GM18868 (cell line): ENCODE measurements around the gene ANKRD33B.
"Not testable (repeated sequence)": the region's sequence is repeated elsewhere in the genome, so short reads cannot be mapped to it uniquely, and the experiment has no call there.

Source experiments
- ATAC-seq: cut with Tn5 transposase; IDR thresholded peaks from one replicate; pipeline ENCODE4 v1.9.1; 2021; ENCODE audit warnings: mild to moderate bottlenecking, moderate library complexity; ENCODE audit not compliant: unreplicated experiment

The ANKRD33B gene

DNA sequence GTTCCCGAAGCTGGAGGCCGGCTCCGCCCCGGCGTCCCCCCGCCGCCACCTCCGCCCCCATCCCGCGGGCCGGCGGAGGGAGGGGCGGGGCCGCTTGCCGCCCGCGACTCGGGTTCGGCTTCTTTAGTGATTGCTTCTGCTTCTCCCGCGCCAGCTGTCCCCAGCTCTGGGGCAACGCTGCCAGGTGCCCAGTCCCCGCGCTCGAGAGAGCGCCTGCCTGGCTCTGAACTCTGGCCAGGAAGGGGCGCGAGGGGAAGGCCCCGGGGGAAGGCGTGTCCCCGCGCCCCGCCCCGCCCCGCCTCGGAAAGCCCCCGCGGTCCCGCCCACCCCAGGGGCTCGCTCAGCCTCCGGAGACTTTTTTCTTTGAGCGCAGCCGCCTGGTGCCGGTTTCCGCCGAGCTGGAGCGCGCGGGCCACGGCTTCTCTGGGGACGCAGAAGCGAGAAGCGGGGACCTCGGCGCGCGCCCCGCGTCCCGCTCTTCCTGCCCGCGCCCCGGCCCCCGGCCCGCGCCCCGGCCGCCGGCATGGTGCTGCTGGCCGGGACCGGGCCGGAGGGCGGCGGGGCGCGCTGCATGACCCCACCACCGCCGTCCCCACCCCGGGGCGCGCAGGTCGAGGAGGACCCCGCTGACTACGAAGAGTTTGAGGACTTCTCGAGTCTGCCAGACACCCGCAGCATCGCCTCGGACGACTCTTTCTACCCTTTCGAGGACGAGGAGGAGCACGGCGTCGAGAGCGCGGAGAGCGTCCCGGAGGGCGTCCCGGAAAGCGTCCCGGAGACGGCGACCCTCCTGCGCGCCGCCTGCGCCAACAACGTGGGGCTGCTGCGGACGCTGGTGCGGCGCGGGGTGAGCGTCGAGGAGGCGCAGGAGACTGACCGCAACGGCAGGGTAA lies at the start of gene ANKRD33B:
Gene ANKRD33B (plus strand): TSS at position 126 of the 893 bp plus-strand sequence. CDS start 398 bp downstream, at position 524.
- ATAC-seq: peak; percentile 51

DNA sequence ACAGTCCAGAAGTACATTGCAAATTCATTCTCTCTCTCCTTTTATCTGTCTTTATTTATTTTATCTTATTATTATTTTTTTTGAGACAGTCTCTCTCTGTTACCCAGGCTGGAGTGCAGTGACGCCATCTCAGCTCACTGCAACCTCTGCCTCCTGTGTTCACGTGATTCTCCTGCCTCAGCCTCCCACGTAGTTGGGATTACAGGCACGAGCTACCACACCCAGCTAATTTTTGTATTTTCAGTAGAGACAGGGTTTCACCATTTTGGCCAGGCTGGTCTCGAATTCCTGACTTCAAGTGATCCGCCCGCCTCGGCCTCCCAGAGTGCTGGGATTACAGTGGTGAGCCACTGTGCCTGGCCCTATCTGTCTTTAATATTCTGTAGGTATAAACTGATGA lies 49.3 kb upstream of the ANKRD33B start:
- not testable (repeated sequence) for ATAC-seq

DNA sequence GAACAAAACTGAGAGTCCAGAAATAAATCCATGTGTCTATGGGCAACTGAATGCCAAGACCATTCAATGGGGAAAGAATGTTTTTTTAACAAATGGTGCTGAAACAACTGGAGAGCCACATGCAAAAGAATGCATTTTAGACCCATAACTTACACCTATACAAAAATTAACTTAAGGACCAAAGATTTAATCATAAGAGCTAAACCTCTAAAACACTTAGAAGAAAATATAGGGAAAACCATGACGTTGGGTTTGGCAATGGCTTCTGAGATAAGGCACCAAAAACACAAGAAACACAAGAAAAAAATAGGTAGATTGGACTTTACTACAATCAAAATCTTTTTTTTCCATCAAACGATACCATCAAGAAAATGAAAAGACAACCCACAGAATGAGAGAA lies 48.4 kb upstream of the ANKRD33B start:
- no peak for ATAC-seq

DNA sequence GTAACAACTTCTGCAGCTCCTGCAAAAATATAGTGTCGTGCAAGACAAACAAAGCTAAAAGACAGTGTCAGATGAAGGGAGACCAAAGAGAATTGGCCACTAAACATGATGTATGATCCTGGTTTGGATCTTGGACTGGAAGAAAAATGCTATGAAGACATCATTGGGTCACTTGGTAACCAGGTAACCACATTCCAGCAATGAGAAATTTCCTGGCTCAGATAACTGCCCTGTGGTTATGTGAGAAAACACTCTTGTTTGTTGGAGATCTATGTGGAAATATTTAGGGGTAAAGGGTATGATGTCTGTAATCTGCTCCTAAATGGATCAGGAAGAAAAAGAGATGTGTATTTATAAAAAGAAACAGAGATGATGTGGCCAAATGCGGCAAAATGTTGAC lies 45.5 kb upstream of the ANKRD33B start:
- no peak for ATAC-seq

DNA sequence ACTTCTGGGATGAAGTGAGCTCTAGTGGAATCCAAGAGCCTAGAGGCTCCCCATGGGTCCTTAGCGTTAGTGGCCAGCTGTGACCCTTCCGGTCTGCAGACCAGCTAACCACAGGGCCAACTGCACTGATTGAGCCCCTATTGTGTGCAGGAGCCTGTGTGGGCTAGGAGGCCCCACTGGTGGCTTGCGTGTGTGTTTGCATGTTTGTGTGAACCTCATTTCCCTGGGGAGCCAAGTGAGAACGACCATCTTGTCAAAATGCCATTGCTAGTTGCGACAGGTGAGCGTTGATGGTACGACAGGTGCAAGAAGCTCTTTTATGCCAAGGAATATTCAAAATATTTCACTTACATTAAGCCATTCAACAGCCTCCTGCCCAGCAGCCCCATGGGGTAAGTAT lies 44.1 kb upstream of the ANKRD33B start:
- ATAC-seq: no peak

DNA sequence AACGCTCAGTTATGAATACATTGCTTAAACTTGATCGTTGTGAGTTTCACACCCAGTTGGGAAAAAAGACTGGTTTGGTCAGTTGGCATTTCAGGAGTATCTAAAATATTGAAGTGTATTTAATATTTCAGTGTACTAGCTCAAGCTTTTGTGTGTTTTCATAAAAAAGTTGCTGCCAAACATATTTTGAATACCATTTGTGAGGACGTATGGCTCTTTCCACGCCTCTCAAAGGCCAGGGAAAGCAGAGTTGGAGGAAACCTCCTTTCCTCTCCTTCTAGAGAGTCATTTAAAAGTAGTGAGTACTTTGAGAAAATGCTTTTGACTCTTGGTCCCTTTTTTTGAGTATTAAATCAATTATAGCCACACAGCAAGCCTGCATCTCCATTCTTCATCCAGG lies 43.2 kb upstream of the ANKRD33B start:
- ATAC-seq: no peak

DNA sequence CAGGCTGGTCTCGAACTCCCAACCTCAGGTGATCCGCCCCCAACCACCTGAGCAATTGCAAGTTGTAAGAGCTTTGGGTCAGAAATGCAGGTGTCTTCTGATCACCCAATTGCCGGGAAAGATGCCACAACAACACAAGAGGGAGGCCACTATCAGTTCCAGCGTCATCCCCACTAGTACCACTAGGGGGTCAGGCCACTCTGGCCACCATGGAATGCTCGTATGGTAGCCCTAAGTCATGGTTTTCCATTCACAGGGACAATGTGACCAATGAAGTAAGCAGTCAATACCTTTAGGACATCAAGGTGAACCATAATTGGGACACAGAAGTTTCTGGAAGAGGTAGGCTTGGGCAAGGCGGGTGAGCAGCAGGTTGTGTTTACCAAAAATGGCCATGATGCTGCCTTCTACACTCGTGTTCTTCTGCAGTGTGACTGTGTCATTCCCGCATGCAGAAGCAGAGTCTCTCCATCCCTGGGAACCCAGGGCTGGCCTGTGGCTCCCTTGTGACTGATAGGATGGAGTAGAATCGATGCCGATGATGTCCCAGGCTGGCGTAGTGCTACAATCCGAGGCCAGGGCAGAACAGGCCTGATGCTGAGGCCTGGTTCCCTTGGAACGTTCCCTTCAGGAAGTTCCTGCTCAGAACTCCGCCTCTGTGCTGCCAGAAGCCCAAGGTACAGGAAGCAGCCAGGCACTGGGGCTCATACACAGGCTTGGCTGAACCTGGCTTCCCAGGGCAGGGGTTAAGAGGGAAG lies 42.2 kb upstream of the ANKRD33B start:
- ATAC-seq: no peak

DNA sequence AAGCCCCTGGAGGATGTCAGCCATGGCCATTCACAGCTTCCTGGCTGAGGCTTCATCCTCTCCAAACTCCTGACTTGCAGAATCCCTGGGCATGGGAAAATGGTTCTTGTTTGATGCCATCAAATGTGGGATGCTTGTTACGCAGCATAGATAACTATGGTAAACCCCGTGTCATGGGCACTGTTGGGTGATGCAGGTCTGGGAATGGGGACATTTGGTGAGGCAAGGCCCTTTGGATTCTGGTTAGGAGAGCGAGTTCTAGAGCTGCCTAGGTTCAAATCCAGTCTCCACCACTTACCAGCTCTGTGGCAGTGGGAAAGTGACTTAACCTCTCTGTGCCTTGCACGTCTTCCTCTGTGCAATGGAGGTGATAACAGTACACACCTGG lies 41.7 kb upstream of the ANKRD33B start:
- no peak for ATAC-seq

DNA sequence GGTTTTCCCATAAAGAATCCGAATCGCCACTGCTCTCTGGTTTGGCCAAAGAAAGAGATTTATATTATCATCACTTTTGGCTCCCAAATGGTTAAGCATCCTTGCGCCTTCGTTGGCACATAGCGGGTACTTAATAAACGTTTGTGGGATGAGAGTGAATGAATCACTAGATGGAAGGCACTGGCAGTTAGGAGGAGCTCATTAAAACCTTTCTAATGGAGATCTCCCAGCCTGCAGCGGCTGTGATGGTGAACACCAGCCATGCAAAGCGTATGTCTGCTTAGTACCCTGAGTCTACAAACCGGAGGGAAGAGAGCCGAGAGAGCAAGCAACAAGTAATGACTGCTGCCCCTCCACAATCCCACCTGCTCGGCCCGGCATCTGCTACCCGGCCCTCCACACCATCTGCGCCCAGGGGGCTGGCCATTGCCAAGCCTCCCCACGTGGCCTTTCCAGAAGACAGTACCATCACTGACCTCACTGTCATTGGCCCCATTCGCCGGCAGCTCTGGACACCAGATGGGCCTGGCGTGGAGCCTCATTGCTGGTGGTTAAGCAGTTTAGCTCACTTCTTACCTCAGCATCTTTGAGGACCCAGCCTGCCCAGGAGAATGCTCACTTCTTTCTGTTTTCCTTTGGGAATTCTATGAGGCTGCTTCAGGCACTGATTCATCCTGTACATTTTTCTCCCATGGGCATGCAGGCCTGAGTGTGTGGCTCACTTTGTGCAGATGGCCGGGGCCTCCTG lies 39.3 kb upstream of the ANKRD33B start:
- no peak for ATAC-seq

DNA sequence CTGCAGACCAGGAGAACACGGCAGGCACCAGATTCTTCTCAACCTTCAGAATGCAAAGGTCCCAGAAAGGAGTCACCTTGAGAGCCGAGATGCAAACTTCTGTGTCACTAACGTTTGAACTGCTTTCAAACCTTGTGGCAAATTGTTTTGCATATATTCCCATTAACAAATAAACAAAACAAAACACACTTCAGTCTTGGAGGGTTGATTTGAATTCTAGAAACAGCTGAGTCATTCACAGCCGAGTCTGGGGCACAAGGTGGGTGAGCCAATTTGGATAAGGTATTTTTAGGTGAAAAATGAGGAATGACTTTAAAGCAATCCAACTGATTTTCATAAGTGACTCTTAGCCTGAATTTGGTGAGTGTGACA lies 38.8 kb upstream of the ANKRD33B start:
- no peak for ATAC-seq

DNA sequence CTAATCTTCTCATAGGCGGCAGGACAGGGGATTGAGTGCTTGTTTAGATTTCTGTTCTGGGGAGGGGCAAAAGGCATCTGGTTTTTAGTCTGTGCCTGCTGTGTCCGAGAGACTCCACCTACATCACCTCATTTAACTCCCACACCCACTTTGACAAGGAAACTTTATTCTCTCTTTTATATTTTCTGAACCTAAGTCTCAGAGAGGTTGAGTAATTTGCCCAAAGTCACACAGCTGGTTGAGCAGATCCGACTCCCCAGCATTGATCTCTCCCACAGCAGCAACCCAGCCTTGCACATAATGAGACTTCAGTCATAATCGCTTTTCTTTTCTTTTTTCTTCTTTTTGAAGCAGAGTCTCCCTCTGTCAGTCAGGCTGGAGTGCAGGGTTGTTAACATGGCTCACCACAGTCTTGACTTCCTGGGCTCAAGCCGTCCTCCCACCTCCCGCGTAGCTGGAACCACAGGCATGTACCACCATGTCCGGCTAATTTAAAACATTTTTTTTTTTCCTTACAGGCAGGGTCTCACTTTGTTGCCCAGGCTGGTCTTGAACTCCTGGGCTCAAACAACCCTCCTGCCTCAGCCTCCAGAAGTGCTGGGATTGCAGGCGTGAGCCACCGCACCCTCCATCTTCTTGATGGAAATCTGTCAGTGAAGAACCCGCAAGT lies 36.5 kb upstream of the ANKRD33B start:
- no peak for ATAC-seq

DNA sequence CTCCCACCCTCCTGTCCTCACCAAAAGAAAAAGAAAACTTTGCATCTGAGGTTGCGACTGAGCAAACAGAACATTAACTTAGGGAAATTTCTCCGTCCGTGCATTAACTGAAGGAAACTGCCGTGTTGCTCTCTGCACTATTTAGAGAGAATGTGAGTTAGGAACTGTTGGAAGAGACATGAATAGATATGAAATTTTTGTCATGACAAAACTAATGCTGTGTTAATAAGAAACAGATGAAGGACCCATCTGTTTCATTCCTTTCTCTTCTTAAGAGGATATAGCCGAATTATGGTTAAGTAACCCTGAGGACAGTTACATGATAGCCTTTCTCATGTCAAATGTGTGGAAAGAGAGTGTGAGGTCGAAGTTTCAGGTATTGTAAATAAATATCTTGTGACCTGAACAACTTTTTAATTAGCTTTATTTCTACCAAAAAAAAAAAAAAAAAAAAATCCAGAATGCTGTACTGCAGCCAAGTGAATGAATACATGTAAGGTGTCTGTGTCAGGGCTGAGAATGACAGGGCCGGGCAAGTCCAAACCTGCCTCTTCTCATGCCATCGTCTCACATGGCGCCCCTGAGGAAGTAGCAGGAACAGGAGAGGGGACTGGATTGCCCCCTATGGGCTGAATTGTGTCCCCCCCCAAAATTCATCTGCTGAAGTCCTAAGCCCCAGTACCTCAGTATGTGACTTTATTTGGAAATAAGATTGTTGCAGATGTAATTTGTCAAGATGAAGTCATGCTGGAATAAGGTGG lies 35.6 kb upstream of the ANKRD33B start:
- no peak for ATAC-seq

DNA sequence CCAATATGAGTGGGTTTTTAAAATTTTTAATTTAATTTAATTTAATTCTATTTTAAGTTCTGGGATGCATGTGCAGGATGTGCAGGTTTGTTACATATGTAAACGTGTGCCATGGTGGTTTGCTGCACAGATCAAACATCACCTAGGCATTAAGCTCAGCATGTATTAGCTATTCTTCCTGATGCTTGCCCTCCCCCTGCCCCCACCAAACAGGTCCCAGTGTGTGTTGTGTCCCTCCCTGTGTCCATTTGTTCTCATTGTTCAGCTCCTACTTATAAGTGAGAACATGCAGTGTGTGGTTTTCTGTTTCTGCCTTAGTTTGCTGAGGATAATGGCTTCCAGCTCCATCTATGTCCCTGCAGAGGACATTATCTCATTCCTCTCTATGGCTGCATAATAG lies 35.0 kb upstream of the ANKRD33B start:
- no peak for ATAC-seq

DNA sequence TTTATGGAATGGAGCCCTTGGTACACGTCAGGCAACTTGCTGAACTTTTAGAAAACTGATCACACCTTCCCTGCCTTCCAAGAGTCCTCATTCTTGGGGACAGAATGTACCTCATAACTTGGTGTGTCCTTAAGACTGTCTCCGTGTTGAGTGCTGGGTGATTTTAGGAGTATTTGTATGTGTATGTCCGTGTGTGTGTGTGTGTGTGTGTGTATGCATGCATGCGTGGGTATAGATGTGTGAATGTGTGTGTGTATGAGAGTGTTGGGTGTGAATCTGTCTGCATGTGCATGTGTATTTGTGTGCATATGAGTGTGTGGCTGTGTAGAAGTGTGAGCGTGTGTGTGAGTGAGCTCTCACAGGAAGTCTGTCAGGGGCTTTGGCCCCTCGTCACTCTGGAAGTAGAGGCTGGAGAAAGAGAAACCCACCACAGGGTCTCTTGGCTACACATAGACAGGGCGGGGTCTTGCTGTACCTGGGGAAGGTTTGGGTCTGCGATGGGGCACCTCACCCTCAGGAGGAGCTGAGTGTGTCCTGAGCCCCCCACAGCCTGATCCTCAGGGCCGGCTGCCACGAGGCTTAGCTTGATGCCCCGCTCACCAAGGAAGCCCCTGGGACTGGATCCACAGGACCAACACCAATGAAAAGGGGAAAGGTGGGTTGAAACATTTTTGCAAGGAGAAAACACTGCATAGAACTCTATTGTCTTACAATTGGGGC lies 33.1 kb upstream of the ANKRD33B start:
- ATAC-seq: no peak

DNA sequence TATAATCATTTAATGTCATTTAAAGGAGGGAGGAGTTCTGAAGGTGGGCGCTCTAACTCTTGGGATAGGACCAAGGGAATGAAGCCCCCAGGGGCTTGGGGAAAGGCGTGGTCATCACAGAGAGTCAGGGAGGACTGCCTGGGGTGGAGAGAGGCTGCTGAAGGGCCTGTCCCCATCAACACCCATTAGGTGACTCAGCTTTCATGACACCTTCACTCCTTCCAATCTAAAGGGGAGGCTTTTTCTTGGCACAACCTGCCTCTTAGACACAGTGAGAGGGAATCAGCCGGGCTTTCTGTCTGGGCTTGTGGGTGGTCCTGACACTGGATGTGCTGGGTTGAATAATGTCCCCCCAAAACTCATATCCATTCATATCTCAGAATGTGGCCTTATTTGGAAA lies 31.4 kb upstream of the ANKRD33B start:
- no peak for ATAC-seq

DNA sequence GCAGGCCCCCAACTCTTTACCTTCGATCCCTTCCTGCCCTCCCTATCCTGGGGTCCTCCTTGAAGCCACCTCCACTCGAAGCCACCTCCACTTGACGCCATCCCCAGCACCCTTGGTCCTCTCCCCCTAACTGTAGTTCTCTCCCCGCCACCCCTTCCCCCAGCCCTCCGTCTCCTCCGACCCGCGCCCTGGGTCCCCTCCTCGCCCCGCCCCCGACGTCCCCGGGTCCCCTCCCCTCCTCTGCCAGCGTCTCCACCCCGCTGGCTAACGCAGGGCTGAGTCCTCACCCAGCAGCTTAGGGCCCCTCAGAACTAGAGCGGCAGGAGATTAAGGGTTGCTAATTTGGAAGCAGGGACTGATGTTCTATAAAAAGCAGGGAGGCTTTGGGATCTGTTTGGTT lies 30.6 kb upstream of the ANKRD33B start:
- ATAC-seq: peak; percentile 45

DNA sequence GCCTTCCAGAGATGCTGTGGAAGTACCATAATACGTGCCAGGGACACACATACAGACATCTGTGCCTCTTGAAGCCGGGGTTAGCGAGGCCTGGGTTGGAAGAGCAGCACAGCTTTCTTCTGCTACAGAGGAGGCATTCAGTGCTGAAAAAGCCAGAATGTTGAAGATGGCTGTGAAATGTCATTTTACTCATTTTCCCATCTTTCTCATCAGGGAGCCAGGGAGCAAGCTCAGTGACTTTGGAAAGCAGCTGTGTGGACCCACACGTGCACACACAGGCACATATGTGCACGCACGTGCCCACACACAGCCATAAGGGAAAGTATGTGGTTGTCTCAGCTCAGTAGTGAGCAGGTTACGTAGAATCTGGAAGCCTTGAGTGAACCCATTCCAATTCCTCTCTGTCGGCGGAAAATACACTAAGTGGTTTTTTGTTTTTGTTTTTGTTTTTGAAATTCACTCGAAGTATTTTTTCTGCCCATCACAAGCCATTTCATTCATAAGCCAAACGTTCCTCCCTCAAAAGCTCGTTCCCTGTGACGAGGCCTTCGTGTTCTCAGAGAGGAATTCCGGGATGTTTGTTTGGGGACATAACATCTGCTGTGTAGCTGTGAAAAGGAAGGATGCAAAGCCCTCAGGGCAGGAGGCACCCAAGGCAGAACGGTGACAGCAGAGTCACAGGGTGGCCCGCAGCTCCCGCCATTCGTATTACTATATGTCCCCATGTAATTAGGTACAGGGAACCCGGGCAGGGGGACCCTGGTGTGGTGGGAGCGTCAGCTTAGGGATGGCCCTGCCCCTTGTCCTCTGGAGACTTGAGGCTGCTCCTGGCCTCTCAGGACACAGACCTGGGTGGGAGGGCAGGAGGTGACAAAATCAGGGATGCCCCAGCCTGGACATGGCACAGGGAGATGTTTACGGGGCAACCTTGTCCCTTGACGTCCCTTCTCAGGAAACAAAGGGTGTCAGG lies 29.0 kb upstream of the ANKRD33B start:
- no peak for ATAC-seq

DNA sequence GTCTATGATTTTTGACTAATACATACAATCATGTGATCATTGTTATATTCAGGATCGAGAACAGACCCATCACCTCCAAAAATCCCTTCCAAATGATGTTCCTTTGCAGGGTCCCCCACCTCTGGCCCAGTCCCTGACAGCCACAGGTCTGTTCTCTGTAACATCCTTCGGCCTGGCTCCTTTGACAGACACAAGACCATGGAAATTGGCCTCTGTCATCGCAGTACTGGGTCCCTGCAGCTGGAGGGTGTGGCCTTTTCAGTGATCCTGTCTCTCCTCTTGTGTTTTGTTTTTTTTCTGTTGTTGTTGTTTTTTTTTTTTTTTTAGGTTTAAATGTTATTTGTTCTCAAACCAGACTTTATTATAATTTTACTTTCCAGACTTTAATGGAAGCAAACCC lies 27.4 kb upstream of the ANKRD33B start:
- ATAC-seq: no peak
